ENCODE results near the gene EFNA2.
A peak's percentile ranks its signal among the peaks of the same experiment; 100 is the strongest.

- TF ChIP-seq CTCF (IDR thresholded peaks at IDR 0.05) (peak in 1 of 4 donors; percentile 30), POLR2A (IDR thresholded peaks at IDR 0.05) (no peak)
Observed at GRCh38 chr19:1285737-1286360, at the start of gene EFNA2.
